ENCODE data around the gene RPS3. TPM values are rescaled to one million over a fixed set of nuclear protein-coding genes. Genes with fewer than 3 reads are reported as not detected.

The RPS3 gene
- polyA plus RNA-seq, 1 donor (not counting 4 experiments of a cell fraction or from before 2014, with no cell fraction given), result 3,843 TPM

- H3K9me1 ChIP-seq (ENCODE audit: control insufficient read depth, extremely low read depth, insufficient read depth, low read length), result no peaks in the 10 kb centered on the region
- H3K4me1 ChIP-seq (ENCODE audit: control insufficient read depth, extremely low read depth, insufficient read depth, low read length), result no peaks in the 10 kb centered on the region
- H3K36me3 ChIP-seq (ENCODE audit: control insufficient read depth in 2 of 2, extremely low read depth in 1 of 2, insufficient read depth in 2 of 2, low read length in 2 of 2), result no peaks in the 10 kb centered on the region
- dilution Hi-C loops (cut with MboI; ENCODE audit: extremely low pct_ligation_motif_present, low sequenced_read_pairs), result no loop called here
- peaks cover 2% of the 10 kb centered on the region for H4K20me1 ChIP-seq (ENCODE audit: control insufficient read depth, extremely low read depth, insufficient read depth, low read length)
- H3K27ac ChIP-seq (ENCODE audit: control insufficient read depth, insufficient read depth, low read length), result no peak within 1 kb of the TSS
- no peak within 1 kb of the TSS for H3K4me2 ChIP-seq (ENCODE audit: control insufficient read depth, extremely low read depth, insufficient read depth, low read depth, low read length)
- H2AFZ ChIP-seq (ENCODE audit: control insufficient read depth, low read length), result no peak within 1 kb of the TSS
- H3K27me3 ChIP-seq (ENCODE audit: control insufficient read depth, extremely low read depth, insufficient read depth, low read length), result peaks cover 53% of the 10 kb centered on the region
- peaks cover 6% of the 10 kb centered on the region for H3K9me3 ChIP-seq (ENCODE audit: control insufficient read depth, low read depth, low read length)
- DNase-seq (ENCODE audit: low read depth, low spot score), result no peak
- no peak for TF ChIP-seq EZH2 (IDR thresholded peaks at IDR 0.05; ENCODE audit: low read length)
- no peak for TF ChIP-seq CTCF (optimal IDR thresholded peaks at IDR 0.05 in 1 of 3, IDR thresholded peaks at IDR 0.05 in 1 of 3, conservative IDR thresholded peaks at IDR 0.05 in 1 of 3; ENCODE audit: extremely low read depth in 1 of 3, insufficient read depth in 2 of 3, low read length in 3 of 3)
- H3K4me3 ChIP-seq (ENCODE audit: control insufficient read depth in 2 of 3, extremely low read depth in 1 of 3, insufficient read depth in 2 of 3, low read depth in 1 of 3, low read length in 3 of 3), result no peak within 1 kb of the TSS
- no peaks in the 10 kb centered on the region for H3K79me2 ChIP-seq (ENCODE audit: control insufficient read depth, insufficient read depth, low read length)
- no peak within 1 kb of the TSS for H3K9ac ChIP-seq (ENCODE audit: control insufficient read depth, extremely low read depth, insufficient read depth, low read length)
- FAIRE-seq, result no peak
These were observed 33.6 kb downstream of the RPS3 start, which contains the start of gene KLHL35 for GRCh38 chr11:75432911-75433321. KLHL35 (minus strand) TSS chr11:75433203; CDS start chr11:75430629, 2,574 bp downstream.

- dilution Hi-C loops (cut with MboI; ENCODE audit: extremely low pct_ligation_motif_present, low sequenced_read_pairs), result no loop called here
- peaks cover 50% of the 10 kb centered on the region for H3K27me3 ChIP-seq (ENCODE audit: control insufficient read depth, extremely low read depth, insufficient read depth, low read length)
- H3K9me1 ChIP-seq (ENCODE audit: control insufficient read depth, extremely low read depth, insufficient read depth, low read length), result no peaks in the 10 kb centered on the region
- no peaks in the 10 kb centered on the region for H3K79me2 ChIP-seq (ENCODE audit: control insufficient read depth, insufficient read depth, low read length)
- H3K27ac ChIP-seq (ENCODE audit: control insufficient read depth, insufficient read depth, low read length), result no peak overlapping the region
- TF ChIP-seq CTCF (optimal IDR thresholded peaks at IDR 0.05 in 1 of 3, IDR thresholded peaks at IDR 0.05 in 1 of 3, conservative IDR thresholded peaks at IDR 0.05 in 1 of 3; ENCODE audit: extremely low read depth in 1 of 3, insufficient read depth in 2 of 3, low read length in 3 of 3), result no peak
- no peak for TF ChIP-seq EZH2 (IDR thresholded peaks at IDR 0.05; ENCODE audit: low read length)
- FAIRE-seq (no peak), DNase-seq (ENCODE audit: low read depth, low spot score) (no peak)
- H3K9me3 ChIP-seq (ENCODE audit: control insufficient read depth, low read depth, low read length), result peaks cover 6% of the 10 kb centered on the region
- peaks cover 2% of the 10 kb centered on the region for H4K20me1 ChIP-seq (ENCODE audit: control insufficient read depth, extremely low read depth, insufficient read depth, low read length)
- no peak overlapping the region for H3K9ac ChIP-seq (ENCODE audit: control insufficient read depth, extremely low read depth, insufficient read depth, low read length)
- H3K36me3 ChIP-seq (ENCODE audit: control insufficient read depth in 2 of 2, extremely low read depth in 1 of 2, insufficient read depth in 2 of 2, low read length in 2 of 2), result no peaks in the 10 kb centered on the region
- H3K4me3 ChIP-seq (ENCODE audit: control insufficient read depth in 2 of 3, extremely low read depth in 1 of 3, insufficient read depth in 2 of 3, low read depth in 1 of 3, low read length in 3 of 3), result no peak overlapping the region
- H3K4me2 ChIP-seq (ENCODE audit: control insufficient read depth, extremely low read depth, insufficient read depth, low read depth, low read length), result no peak overlapping the region
- H3K4me1 ChIP-seq (ENCODE audit: control insufficient read depth, extremely low read depth, insufficient read depth, low read length), result no peaks in the 10 kb centered on the region
- no peak overlapping the region for H2AFZ ChIP-seq (ENCODE audit: control insufficient read depth, low read length)
These were observed 34.1 kb downstream of the RPS3 start for GRCh38 chr11:75433443-75433842.
